H1 (cell line): Measurements from ENCODE around the gene UVSSA. TPM values are rescaled to one million over a fixed set of nuclear protein-coding genes. Genes with fewer than 3 reads are reported as not detected.

Source experiments
- polyA plus RNA-seq, 7 experiments: library from polyadenylated mRNA; depleted of rRNA in 3 of 7; stranded (reverse) in 5 of 7; unstranded in 2 of 7; fragments of >200 nt in 5 of 7; fragments of 200-250 nt in 2 of 7; gene quantifications; 1 replicate in 5 of 7; 2 replicates in 1 of 7; 4 replicates in 1 of 7; pipeline versions ENCODE4 v1.2.1 to v1.2.3, GENCODE V29; 2011 to 2013; ENCODE audit warnings: missing spikeins in 2 of 7, mixed read lengths in 2 of 7
- total RNA-seq: library from RNA; stranded (reverse); fragmentation: NEBNext Ultra II Directional; extraction: Animal tissue kit (Norgen Biotek cat#: 25700); gene quantifications from 2 replicates; pipeline ENCODE4 v1.2.1, GENCODE V29; 2021

UVSSA gene
- total and polyA plus RNA-seq, 2 of the 8 experiments (the other 6 are each of a cell fraction or from before 2014, with no cell fraction given), result 14.5 to 19.4 TPM

Other genes starting within 250 kb of the UVSSA start
- gene RNF212, start 233.6 kb upstream of the UVSSA start, total RNA-seq, result 3.4 and 3.9 TPM in 2 replicates
- 3.7 and 5.4 TPM in 2 replicates for gene RNF212, start 233.6 kb upstream of the UVSSA start, polyA plus RNA-seq (2011; rRNA removed)
- gene SPON2, start 174.6 kb upstream of the UVSSA start, total RNA-seq, result 2.8 and 3.2 TPM in 2 replicates
- 2.8 and 5.2 TPM in 2 replicates for gene SPON2, start 174.6 kb upstream of the UVSSA start, polyA plus RNA-seq (2011; rRNA removed)
- gene CTBP1, start 98.1 kb upstream of the UVSSA start, total RNA-seq, result 128 and 132 TPM in 2 replicates
- gene CTBP1, start 98.1 kb upstream of the UVSSA start, polyA plus RNA-seq (2011; rRNA removed), result 185 and 308 TPM in 2 replicates
- gene MAEA, start 57.3 kb upstream of the UVSSA start, total RNA-seq, result 75.3 and 75.8 TPM in 2 replicates
- gene MAEA, start 57.3 kb upstream of the UVSSA start, polyA plus RNA-seq (2011; rRNA removed), result 133 and 166 TPM in 2 replicates
- not detected in 2 replicates for gene NKX1-1, start 59.2 kb downstream of the UVSSA start, total RNA-seq
- not detected in 2 replicates for gene NKX1-1, start 59.2 kb downstream of the UVSSA start, polyA plus RNA-seq (2011; rRNA removed)